ENCODE data around the gene MEIS3.

The MEIS3 gene

DNA sequence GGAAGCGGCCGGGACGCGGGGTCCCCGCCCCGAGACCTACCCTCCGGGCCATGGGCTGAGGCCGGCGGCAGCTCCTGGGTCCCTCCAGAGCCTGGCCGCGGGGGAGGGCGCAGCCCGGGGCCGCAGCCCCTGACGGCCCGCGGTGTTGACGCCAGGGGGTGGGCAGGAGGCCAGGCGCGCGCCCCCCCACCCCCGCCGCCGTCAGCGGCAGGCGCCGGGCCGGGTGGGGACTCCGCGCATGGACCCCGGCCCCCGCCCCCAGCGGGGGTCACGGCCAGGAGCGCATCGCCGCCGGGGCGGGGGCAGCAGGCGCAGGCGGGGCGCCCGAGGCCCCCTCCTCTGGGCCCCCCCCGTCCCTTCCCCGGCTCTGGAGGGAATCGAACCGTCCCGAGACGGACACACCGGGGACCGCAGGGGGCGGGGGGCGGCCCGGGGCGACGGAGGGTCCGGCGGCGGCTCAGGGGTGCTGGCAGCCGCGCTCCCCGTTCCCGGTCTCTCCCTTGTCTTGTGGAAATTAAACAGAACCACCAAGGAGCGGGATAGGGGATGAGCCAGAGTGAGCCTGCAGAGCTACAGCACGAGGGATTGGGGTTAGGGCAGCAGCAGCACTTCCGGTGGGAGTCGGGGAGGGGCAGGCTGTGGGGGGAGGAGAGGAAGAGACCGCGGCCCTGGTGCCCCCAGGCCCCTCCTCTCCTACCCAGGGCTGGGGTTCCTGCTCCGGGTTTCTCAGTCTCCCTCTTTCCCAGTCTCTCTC, at the start of gene MEIS3:
Gene MEIS3, minus strand, starts transcription at position 498 of the 754 bp plus-strand sequence. Its CDS starts 446 bp downstream, at position 52.
- FAIRE-seq = no peak

DNA sequence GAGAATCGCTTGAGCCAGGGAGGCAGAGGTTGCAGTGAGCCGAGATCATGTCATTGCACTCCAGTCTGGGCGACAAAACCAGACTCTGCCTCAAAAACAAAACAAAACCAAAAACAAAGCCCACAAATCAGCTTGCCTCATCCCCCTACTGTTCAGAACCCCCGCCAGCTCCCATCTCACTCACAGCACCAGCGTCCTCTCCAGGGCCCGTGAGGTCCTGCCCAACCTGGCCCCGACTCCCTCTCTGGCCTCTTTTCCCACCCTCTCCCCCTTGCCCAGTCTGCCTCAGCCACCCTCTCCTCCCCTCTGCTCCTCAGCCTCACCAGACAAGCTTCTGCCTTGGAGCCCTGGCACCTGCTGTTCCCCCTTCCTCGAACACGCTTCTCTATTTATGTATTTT, 48.6 kb upstream of the MEIS3 start:
- no peak for FAIRE-seq

DNA sequence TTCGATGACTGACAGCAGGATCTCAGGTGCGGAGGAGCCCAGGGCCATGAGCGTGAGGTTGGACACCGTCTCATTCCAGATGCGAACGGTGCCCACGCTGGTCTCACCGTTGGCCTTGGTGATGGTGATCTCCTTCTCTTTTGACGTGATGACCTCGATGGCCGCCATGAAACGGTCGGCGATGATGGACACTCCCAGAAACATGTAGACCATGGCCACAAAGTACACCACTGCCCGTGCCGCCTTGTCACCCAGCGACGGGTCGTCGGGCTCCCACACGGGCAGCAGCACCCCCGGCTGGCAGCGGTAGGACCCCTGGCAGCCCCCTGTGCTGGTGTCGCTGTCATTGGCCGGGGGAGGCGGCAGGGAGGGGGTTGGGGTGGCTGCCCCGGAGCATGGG, 46.6 kb upstream of the MEIS3 start:
- FAIRE-seq = no peak

DNA sequence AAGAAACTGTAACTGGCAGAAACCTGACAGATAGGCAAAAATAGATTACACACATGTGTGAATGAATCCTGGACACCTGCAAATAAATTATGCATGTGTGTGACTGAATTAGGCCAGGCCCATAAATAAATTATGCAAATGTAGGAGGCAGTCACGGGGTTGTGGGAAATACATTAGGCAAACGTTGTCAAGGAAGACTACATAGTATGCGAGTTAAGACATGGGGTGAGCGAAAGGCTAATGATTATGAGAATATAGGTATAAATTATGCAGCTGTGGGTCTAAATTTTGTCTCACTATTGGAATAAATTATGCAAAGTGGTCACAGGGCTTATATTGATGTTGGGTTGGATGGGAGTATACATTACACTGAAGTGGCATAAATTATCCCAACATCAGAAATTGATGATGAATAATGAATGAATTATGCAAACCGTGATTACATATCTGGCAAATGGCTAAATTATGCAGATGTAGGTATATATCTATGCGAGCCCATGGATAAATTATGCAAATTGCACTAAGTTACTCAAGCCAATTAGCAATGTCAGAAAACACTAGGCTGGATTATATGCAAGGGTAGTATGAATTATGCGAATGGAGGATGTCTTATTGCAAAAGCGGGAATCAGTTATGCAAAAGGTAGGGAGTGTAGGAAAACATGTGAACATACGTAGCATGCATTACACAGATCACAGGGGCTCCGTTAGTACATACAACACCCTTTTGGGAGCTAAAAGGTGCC, 45.5 kb upstream of the MEIS3 start:
- no peak for FAIRE-seq

DNA sequence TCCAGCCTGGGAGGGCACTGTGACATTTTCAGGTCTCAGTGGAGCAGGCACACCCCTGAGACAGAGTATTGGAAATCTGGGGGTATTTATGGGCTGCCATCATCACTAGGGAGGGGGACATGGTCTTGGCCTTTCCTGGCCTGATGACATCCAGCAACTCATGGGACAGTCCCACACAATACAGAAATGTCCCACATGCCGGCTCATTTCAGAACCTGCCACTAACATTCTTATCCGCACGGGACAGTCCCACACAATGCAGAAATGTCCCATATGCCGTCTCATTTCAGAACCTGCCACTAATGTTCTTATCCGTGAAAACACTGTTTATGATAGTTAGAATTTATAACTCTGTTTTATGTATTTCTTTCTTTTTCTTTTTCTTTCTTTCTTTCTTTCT, 42.5 kb upstream of the MEIS3 start:
- no peak for FAIRE-seq

DNA sequence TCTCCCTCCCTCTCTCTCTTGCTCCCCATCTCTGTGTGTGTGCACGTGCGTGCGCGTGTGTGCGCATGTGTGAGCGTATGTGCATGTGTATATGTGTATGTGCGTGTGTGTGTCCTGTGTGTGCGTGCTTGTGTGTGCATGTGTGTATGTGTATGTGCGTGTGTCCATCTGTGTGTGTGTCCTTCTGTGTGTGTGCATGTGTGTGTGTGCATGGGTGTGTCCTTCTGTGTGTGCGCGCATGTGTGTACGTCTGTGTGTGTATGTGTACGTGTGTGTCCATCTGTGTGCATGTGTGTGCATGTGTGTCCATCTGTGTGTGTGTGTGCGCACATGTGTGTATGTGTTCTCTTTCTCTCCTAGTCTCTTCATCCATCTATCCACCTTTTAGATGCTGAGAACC, 40.1 kb upstream of the MEIS3 start:
- no peak for FAIRE-seq

DNA sequence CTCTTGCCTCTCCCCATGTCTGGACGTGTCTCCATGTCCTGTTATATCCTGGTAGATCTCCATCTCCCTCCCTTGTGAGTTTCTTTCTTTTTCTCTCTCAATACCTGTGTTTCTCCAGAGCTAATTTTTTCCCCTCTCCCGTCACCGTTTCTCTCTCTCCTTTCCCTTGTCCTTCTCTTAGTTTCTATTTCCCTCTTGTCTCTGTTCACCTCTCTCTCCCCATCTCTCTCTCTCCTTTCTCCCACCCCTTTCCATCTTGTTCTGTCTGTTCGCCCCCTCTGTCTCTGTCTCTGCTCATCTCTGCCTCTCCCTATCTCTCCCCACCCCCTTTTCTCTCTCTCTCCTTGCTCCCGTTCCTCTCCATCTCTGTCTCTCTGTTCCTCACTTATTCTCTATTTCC, 39.3 kb upstream of the MEIS3 start:
- no peak for FAIRE-seq

DNA sequence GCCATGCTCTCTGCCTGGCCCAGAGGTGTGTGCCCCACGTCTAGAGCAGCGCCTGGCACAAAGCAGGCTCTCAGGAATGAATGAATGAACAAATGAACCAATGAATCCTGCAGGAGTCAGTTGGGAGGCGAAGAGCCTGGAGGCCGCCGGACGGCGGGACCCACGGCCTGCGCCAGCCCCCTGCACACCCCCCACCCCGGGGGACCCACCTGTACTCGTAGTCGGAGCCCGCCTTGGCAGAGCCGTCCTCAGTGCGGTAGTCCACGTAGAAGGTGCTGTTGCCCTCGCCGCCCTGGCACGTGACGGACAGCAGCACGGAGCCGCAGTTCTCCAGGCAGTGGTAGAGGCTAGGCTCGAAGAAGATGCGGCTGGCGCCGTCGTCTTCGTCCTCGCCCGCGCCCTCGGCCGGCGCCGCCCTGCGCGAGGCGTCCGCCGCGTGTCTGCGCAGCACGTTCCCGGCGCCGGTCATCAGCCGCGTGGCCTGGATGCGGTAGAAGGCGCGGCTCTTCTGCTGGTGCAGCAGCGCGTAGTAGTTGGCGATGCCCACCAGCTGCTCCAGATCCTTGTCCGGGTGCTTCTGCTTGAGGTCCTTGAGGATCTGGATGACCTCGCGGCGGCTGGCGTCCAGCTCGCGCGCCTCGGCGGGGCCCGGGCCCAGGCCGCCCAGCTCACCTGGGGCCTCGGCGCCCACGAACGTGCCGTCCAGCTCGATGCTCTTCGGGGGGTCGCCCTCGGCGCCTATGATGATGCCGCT, 37.6 kb upstream of the MEIS3 start:
- no peak for FAIRE-seq

DNA sequence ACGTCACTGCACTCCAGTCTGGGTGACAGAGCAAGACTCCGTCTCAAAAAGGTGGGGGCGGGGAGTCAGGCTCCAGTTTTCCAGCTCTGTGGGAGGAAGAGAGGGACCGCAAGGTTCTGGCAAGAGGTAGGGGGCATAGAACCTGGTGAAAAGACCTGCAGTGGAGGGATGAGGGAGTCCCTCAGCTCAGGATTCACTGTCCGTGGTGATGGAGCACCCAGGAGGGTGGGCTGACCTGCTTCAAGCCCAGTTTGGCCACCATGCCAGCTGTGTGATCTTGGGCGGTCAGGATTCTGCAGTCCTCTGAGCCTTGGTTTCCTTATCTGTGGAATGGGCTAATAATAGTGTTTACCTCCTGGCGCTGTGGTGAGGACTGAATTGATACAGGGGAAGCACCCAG, 31.2 kb upstream of the MEIS3 start:
- no peak for FAIRE-seq

DNA sequence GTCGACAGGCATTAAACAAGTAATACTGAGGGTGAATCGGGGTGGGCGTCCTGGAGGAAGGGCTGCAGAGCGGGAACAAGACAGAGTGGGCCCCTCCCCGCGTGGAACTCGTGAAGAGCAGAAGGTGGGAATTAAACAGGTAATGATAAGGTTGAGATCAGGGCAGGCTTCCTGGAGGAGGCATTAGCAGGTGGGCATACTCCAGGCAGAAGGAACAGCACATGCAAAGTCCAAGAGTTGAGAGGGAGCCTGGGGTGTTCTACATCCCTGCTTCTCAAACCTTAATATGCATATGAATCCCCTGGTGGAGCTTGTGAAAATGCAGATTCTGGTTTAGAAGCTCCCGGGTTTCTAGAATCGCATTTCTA, 29.0 kb upstream of the MEIS3 start:
- FAIRE-seq = no peak

DNA sequence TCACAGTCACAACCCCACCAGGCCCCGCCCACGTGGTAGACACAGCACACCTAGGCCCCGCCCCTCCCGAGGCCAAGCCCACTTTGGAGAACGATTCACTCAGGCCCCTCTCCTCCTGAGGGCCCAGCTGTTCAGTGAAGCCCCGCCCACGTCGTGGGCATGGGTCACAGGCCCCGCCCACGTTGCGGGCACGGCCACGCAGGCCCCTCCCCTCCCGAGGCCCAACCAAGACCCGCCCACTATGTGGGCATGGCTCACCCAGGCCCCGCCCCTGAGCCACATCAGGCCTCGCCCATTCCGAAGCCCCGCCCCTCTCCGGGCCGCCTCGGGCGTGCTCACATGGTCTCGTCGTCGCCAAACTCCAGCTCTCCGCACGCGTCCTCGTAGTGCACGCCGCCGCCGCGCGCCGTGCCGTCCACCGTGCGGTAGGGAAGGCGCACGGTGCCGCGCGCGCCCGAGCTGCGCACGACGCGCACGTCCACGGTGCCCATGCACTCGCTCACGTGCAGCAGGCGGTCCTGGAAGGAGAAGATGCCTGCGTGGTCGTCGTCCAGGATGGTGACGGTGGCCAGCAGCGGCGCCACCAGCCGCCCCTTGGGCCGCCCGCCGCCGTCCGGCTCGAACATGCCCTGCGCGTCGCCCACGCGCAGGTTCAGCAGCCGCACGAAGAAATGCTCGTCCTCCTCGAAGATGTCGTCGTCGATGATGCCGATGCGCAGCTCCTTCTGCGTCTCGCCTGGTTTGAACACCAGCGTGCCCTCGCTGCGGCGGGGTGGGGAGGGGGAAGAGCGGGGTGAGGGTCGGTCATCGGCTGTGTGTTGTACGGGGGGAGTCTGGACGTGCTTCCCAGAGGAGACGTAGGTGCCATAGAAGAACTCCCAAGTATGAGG, 28.4 kb upstream of the MEIS3 start:
- FAIRE-seq = no peak

DNA sequence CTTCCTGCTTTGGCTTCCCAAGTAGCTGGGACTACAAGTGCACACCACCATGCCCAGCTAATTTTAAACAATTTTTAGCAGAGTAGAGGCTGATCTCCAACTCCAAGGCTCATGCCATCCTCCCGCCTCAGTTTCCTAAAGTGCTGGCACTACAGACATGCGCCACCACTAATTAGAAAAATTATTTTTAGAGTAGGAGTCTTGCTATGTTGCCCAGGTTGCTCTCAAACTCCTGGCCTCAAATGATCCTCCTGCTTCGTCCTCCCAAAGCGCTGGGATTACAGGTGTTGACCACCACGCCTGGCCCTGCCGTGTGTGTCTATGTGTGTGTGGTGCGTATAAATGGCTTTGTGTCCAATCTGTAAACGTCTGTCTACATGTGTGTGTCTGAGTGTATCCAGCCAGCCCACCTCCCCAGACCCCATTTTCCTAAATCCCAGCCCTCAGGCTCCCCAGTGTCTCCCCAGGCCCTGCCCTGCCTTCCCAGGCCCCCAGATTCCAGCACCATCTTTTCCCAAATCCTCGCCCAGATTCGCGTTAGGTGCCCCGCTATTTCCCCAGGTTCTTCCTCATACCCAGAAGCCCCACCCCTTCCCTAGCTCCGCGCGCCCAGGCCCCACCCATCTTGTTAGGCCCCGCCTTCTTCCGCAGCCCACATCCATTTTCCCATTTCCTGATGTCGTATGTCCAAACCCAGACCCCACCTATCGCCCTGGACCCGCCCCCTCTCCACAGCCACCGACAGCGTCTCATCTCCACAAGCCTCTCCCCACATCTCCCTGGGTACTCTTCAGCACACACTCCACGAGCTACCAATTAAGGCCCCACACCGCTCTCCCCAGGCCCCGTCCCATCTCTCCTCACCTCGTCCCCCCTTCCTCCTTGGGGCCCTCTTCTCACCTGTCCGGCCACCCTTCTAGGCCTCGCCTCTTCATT, 27.5 kb upstream of the MEIS3 start:
- no peak for FAIRE-seq

DNA sequence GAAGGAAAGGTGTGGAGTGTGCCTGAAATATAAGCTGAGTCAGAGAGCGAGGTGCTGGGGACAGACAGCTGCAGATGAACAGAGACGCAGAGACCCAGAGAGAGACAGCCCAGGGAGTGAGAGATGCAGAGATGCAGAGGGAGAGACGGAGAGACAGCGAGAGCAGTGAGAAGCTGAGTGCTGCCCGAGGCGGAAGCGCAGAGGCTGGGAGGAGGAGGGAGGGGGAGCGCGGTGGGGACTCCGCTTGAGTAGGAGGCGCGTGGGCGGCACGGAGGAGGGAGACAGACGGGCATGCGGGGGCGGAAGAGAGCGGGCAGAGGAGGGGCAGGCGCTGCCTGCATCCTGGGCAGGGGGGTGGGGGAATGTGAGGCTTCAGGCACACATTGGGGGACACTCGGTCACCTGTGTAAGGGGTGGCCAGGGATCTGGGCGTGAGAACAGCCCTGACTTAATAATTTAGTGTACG, 26.6 kb upstream of the MEIS3 start:
- no peak for FAIRE-seq

DNA sequence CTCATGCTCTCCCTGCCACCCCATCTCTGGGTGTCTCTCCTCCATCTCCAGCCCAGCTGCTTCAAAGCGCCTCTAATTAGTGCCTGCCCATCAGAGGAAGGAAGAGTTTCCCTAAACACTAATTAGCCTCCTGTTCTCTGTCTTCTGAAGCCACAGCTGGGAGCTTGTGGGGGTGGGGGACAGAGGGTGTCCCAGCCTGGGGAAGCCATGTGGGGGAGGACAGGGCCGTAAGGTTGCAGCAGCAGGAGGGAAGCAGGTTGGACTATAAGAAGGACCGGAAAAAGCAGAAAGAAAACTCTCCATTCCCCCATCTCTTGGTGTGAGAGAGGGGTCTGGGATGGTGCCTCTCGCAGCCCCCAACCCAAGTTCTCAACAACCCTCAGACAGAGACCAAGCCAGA, 26.2 kb upstream of the MEIS3 start:
- no peak for FAIRE-seq

DNA sequence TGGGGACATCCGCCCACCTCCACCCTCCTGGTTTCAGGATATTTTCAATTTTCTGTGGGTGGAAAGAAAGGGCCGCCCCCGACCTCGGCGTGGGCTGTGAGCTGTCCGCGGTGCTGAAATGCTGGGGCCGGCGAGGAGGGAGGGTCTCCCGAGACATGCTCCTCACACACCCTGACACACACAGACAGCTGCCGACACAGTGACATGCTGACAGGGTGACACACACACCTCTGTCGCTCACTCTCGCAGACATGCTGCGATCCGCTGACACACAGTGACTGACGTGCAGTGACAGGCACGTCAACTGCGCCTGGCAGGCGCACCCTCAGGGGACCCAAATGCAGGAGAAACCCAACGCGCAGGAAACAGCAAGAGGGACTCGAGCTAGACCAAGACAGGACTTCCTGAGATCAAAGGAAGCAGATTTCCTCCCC, 25.1 kb upstream of the MEIS3 start:
- no peak for FAIRE-seq

DNA sequence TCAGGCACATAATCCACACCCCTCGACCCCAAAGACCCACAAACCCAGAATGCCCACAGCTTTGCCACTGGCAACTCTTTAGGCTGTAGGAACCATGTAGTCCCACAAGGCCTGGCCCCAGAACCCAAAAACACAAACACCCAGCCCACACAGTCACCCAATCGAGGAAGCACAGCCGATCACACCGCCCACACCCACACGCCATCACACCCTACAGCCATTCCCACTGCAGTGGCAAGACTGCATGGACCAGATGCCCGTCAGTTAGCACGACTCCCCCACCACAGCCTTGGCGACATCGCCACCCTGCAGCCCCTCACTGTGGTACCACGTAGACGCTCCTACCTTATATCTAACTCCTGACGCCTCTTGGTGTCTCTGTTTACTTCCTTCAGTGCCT, 24.0 kb upstream of the MEIS3 start:
- no peak for FAIRE-seq

DNA sequence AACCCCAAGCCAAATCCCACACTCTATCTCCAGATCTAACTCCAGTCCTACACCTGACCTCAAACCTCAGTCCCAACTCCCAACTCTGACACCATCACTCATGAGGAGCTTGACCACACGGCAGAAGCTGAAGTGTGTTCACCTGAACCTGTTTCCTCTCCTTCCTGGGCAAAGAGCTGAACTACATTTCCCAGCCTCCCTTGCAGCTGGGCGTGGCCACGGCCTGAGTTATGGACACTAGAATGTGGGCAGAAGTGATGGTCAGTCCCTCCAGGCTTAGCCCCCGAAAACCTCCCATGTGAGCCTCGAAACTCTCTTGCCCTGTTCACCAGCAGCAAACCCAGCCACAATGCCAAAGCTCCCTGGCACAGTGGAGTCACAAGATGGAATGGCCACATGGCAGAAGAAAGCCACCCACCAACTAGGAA, 19.5 kb upstream of the MEIS3 start:
- FAIRE-seq = no peak

DNA sequence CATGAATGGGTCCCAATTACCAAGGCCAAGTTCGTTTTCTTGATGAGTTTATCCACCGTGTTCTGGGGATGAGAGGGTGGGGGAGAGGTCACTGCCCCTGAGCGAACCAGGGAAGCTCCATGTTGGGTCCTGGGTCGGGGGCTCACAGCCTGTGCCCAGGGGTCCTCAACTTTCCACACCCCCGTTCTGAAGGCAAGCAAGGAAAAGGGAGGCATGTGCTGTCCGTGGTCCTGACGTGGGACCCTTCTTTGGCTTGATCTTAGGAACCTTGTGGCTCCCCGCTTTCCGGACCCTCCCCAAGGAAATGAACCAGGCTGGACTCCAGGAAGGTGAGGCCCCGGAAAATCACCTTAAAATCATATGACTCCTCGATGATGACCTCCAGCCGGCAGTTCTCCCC, 18.2 kb upstream of the MEIS3 start:
- FAIRE-seq = no peak

DNA sequence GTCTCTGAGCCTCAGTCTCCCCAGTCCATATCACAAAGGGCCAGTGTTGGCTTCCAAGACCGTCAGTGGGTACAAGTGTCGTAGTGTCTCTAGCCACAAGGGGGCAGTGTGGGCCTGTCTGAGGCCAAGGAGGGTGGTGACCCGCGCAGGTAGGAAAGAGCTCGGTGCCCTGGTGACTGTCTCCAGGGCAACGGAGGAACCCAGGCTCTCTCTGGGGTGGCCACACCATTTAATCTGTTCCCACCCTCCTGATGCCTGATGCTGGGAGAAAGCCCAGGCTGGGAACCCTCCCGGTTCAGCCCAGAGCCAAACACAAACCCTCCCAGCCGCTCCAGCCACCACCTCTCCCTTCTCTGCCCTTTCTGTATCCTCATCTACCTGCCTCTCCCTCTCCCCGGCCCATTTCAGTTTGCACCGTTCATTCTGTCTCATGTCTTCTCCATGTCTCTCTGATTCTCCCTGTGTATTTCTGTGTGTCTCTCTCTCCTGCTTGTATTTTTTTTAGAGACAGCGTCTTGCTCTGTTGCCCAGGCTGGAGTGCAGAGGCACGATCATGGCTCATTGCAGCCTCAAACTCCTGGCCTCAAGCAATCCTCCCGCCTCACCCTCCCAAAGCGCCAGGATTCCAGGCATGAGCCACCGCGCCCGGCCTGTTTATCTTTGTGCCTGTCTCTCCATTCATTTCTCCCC, 17.5 kb upstream of the MEIS3 start:
- peak; percentile 98 for FAIRE-seq

DNA sequence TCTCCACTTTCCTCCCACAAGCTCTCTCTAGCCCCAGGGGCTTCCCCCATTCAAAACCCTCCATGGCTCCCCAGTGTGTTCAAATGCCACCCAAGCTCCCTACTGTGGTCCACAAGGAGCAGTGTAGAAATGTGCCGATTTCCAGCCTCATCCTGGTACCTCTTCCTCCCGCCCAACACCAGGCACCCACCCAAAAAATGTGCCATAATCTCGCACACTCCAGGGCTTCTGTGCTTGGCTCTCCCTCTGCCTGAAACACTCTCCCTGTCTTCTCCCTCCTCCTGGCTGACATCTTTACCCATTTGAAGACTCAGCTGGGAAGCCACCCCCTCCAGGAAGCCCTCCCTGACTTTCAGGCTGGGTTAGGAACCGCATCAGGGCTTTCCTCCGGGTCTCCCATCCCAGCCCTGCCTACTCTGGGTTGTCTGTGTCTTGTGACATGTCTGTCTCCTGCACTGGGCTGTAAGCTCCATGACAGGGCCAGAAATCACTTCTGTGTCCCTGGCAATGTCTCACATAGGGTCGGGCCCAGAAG, 16.6 kb upstream of the MEIS3 start:
- FAIRE-seq = no peak

DNA sequence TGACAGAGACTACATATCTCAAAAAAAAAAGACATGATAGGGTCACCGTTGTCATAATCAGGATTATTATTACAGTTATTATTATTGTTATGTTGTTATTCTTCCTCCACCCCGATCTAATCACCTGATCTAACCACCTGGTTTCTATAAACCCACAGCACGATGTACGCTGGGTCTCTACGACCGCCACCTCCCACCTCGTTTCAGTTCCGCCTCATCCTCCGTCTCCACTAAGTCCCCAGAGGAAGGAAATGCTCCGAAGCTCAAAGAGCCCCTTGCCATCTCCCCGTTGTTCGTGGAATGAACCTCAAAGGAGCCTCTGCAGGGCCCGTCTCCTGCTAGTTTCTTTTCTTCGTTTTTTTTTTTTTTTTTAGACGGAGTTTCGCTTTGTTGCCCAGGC, 15.9 kb upstream of the MEIS3 start:
- FAIRE-seq = no peak

Measured in islet of Langerhans (tissue), 1 donor.